Measurements from ENCODE around the gene ABCA1.

GRCh38 chr9:104788251-104788650 is 139.7 kb downstream of the ABCA1 start:
- TF ChIP-seq BHLHE40 (IDR thresholded peaks at IDR 0.05; ENCODE audit: borderline replicate concordance) (no peak), SP1 (IDR thresholded peaks at IDR 0.05) (no peak), TARDBP (IDR thresholded peaks at IDR 0.05) (no peak), HDGF (IDR thresholded peaks at IDR 0.05; ENCODE audit: borderline replicate concordance) (no peak), L3MBTL2 (conservative IDR thresholded peaks at IDR 0.05) (no peak)
